ENCODE results near the gene GNAI2.

- TF ChIP-seq CTCF (IDR thresholded peaks at IDR 0.05) = no peak
- TF ChIP-seq POLR2A (IDR thresholded peaks at IDR 0.05) = peak in 1 of 2 donors; percentile 33
These were observed 604 bp downstream of the GNAI2 start for GRCh38 chr3:50236484-50237132.

Measured in adrenal gland (tissue), 5 donors.